Measurements from ENCODE around the gene TSPAN3. TPM values are rescaled to one million over a fixed set of nuclear protein-coding genes. Genes with fewer than 3 reads are reported as not detected.

TSPAN3 gene
- total RNA-seq, 1 donor from 2014 or later, result 1,268 TPM

DNA sequence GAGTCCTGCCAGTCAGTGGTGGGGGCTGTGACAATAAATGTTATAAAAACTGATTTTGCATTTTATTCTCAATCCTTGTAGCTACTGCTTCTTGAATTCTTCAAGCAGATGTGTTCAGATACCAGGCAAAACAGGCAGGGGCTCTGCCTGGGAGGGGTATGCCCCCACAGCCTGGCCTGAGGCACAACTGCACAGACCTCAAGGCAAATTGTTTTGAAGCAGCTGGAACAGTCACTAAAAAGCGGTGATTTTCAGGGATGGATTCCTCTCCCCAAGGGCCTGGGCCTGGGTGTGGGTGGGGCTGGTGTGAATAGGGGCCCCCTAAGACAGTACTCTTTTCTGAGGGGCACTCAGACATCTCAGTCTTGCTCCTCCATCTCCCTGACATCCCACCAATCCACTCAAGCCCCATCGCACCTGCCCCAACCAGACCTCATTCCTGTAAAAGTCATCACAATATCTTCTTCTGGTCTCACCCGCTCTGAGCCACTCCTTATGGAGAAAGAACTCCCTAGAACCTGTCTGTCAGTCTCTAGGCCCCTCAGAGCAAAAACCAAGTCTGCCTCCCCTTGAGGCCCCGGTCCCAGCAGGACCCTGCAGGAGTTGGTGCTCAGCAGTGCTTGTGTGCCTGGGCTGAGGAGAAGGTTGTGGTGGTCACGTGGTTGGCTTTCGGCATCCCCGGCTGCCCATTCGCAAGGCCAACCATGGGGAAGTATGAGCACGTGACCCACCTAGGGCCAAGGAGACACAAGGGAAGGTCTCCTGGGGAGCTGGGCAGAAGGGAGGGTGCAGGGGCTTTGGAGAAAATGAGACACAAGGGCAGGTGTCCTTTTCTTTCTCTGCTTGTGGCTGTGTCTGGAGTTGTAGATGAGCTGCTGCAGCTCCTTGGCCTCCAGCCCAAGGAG is 78.9 kb downstream of the TSPAN3 start:
- no peak for DNase-seq (ENCODE audit: low read depth)

Other genes with a start within 250 kb of the TSPAN3 start
- 16.4 and 22.0 TPM in 2 replicates for gene SCAPER, start 165.8 kb downstream of the TSPAN3 start, total RNA-seq
- 106 and 114 TPM in 2 replicates for gene RCN2, start 139.4 kb downstream of the TSPAN3 start, total RNA-seq
- gene PSTPIP1, start 76.0 kb downstream of the TSPAN3 start, total RNA-seq, result not detected in 2 replicates